Gastrocnemius medialis (tissue), 4 donors: ENCODE results near the gene SLCO3A1. TPM values are rescaled to one million over a fixed set of nuclear protein-coding genes. Genes with fewer than 3 reads are reported as not detected.

Source experiments
- ATAC-seq, 2 donors: fragments of 150-250 bp; one replicate each; pipeline ENCODE4 v1.9.1; 2016
- DNase-seq, 2 donors: peaks; one replicate each; pipeline ENCODE4 v3.0.0-alpha.2; 2019
- H3K27ac ChIP-seq, 4 donors: fragments of 200-600 bp; sonication (generic); 1 replicate in 1 of 4; 2 replicates in 3 of 4; pipeline ENCODE4 v1.5.1; 2016 to 2018; ENCODE audit warnings: mild to moderate bottlenecking in 2 of 4, moderate library complexity in 1 of 4
- H3K27me3 ChIP-seq, 3 donors: fragments of 200-600 bp; sonication (generic) in 2 of 3; 1 replicate in 1 of 3; 2 replicates in 2 of 3; pipeline versions ENCODE4 v1.5.1 to v1.6.0; 2016 to 2019; ENCODE audit warnings: mild to moderate bottlenecking in 1 of 3, moderate library complexity in 1 of 3
- H3K36me3 ChIP-seq, 2 donors: fragments of 200-600 bp; sonication (generic) in 1 of 2; one replicate each; pipeline ENCODE4 v1.5.1; 2017 to 2018
- H3K4me1 ChIP-seq, 2 donors: fragments of 200-600 bp; sonication (generic) in 1 of 2; one replicate each; pipeline ENCODE4 v1.5.1; 2016 to 2017; ENCODE audit warnings: mild to moderate bottlenecking in 2 of 2
- H3K4me3 ChIP-seq, 4 donors: fragments of 200-600 bp; sonication (generic) in 3 of 4; 1 replicate in 1 of 4; 2 replicates in 3 of 4; pipeline ENCODE4 v1.5.1; 2016 to 2019; ENCODE audit warnings: mild to moderate bottlenecking in 2 of 4
- H3K9me3 ChIP-seq, 3 donors: fragments of 200-600 bp; sonication (generic) in 2 of 3; 1 replicate in 1 of 3; 2 replicates in 2 of 3; pipeline ENCODE4 v1.5.1; 2016 to 2019
- POLR2A ChIP-seq, 2 donors: fragments of 450-650 bp; IDR thresholded peaks; one replicate each; pipeline ENCODE4 v1.6.1; 2017; ENCODE audit warnings: antibody characterized with exemption in 2 of 2, mild to moderate bottlenecking in 2 of 2, moderate library complexity in 2 of 2
- in situ Hi-C, 4 donors: fragments of 200-750 bp; cut with MboI; loops; one replicate each; pipeline versions ENCODE4 v1.15.0 to v1.8.0; 2017; ENCODE audit warnings: low sequenced_read_pairs in 4 of 4
- intact Hi-C: fragments of 100-400 bp; cut with DNase I; formaldehyde crosslinking; loops from one replicate; pipeline ENCODE4 v1.15.1; 2023; ENCODE audit warnings: low total_unique reads
- total RNA-seq, 4 donors: library from RNA; depleted of rRNA; stranded (reverse); fragments of >200 nt; gene quantifications; one replicate each; pipeline versions ENCODE4 v1.1.0 to v1.2.3, GENCODE V29; 2016
- TF ChIP-seq, protein P1 (sequence below), 5 experiments: fragments of 450-650 bp in 3 of 5; fragments of 200-600 bp in 2 of 5; sonication (generic) in 2 of 5; IDR thresholded peaks in 4 of 5; conservative IDR thresholded peaks in 1 of 5; 1 replicate in 4 of 5; 2 replicates in 1 of 5; pipeline ENCODE4 v1.5.1; 2016 to 2019; ENCODE audit warnings: antibody characterized with exemption in 5 of 5, mild to moderate bottlenecking in 3 of 5, moderate library complexity in 3 of 5

The SLCO3A1 gene
- total RNA-seq, 4 donors from 2014 or later = 1.3 to 3.6 (median 3.0) TPM

DNA sequence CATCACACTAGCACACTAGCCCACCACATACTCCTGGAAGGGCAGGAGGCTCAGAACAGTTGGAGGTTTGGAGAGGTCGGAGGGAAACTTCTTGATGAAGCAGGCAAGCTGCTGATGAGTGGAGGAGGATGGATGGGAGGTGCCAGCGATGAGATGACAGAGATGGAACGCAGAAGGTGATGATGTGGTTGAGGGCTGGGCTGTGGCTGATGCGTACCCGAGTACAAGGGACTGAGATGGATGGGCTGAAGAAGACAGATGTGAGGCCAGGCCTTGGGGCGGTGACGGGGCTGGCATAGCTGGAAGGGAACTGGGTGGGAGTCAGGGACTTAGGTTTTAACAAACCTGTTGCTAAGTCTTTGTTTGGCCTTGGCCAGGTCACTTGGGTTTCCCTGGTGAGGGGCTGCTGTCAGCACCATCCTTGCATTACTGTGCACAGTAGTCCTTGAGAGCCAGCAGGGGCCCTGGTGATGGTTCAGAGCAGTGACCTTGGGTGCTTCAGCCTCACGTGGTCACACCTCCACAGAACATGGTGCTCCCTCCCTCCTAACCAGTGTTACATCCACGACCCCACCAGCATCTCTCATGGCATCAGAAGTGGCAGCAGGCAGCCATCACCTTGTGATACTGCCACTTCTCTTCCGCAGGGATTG, 164.5 kb downstream of the SLCO3A1 start:
- no peak for DNase-seq
- in situ Hi-C loops = no loop called here

DNA sequence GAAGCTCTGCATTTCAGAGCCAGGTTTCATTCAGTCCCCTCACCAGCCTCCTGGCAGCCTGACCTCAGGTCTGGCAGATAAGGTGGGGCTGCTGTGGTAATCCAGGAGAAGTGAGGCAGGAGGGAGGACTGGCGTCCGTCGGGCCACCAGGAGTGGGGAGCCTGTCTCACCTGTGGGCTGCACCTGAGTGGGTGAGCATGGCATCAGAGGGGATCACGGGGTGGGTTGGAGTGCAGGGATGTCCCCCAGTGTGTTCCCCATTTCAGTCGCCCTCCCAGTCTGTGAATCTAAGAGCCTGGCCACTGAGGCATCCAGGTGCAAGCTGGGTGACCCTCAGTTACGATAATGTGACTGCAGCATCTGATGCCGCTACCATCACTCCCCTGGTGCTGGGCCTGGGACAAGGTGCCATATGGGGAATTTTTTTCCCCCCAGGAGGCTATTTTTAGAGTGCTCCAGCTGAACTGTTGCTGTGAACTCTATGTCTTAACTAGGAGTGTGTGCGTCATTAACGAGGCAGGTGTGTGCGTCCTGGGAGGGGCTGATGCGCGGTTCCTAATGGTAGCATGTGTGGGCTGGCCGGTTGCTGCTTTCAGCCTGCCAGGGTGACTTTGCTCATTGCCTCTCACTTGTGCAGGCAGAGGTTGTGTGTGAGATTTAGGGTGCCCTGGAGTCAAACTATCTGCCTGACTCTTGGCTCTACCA, 165.2 kb downstream of the SLCO3A1 start:
- H3K27me3 ChIP-seq = no peaks in the 10 kb centered on the region
- intact Hi-C loops = no loop called here
- no peak overlapping the region for H3K27ac ChIP-seq
- H3K36me3 ChIP-seq = no peaks in the 10 kb centered on the region
- in situ Hi-C loops = no loop called here
- H3K9me3 ChIP-seq = no peaks in the 10 kb centered on the region
- H3K4me1 ChIP-seq = no peaks in the 10 kb centered on the region
- no peak for ATAC-seq
- H3K4me3 ChIP-seq = no peak overlapping the region
- no peak for TF ChIP-seq POLR2A (IDR thresholded peaks at IDR 0.05)
- TF ChIP-seq, protein P1, sequence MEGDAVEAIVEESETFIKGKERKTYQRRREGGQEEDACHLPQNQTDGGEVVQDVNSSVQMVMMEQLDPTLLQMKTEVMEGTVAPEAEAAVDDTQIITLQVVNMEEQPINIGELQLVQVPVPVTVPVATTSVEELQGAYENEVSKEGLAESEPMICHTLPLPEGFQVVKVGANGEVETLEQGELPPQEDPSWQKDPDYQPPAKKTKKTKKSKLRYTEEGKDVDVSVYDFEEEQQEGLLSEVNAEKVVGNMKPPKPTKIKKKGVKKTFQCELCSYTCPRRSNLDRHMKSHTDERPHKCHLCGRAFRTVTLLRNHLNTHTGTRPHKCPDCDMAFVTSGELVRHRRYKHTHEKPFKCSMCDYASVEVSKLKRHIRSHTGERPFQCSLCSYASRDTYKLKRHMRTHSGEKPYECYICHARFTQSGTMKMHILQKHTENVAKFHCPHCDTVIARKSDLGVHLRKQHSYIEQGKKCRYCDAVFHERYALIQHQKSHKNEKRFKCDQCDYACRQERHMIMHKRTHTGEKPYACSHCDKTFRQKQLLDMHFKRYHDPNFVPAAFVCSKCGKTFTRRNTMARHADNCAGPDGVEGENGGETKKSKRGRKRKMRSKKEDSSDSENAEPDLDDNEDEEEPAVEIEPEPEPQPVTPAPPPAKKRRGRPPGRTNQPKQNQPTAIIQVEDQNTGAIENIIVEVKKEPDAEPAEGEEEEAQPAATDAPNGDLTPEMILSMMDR (IDR thresholded peaks at IDR 0.05 in 4 of 5, conservative IDR thresholded peaks at IDR 0.05 in 1 of 5) = no peak
- DNase-seq = no peak

More for the DNA sequence above, 164.5 kb downstream of the SLCO3A1 start:
- Histone ChIP-seq H3K4me3 (no peak overlapping the region), H3K27ac (no peak overlapping the region), H3K36me3 (no peaks in the 10 kb centered on the region), H3K4me1 (no peaks in the 10 kb centered on the region), H3K27me3 (no peaks in the 10 kb centered on the region), H3K9me3 (no peaks in the 10 kb centered on the region)
- TF ChIP-seq, protein P1 (IDR thresholded peaks at IDR 0.05 in 4 of 5, conservative IDR thresholded peaks at IDR 0.05 in 1 of 5) = no peak
- no peak for TF ChIP-seq POLR2A (IDR thresholded peaks at IDR 0.05)
- intact Hi-C loops = no loop called here
- no peak for ATAC-seq

DNA sequence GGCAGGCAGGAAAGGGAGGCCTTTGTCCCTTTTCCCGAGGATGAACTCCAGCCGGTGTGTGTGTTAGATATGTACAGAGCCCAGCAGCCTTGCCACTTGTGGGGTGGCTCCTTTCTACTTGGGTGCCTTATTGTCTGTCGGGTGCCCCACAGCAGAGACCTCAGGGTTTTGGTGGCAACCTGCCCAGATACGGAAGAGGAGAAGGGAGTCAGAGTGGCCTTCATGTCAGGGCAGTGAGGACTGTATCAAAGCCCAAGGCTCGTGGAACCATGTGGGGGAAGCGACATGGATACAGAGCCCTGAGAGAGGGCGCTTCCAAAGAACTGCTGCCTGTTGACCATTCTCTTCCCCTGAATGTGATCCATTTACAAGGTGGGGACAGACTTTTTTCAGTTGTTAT, 166.2 kb downstream of the SLCO3A1 start:
- no peaks in the 10 kb centered on the region for H3K36me3 ChIP-seq
- DNase-seq (no peak), ATAC-seq (no peak)
- no peaks in the 10 kb centered on the region for H3K27me3 ChIP-seq
- no peaks in the 10 kb centered on the region for H3K9me3 ChIP-seq
- no peaks in the 10 kb centered on the region for H3K4me1 ChIP-seq
- TF ChIP-seq, protein P1 (IDR thresholded peaks at IDR 0.05 in 4 of 5, conservative IDR thresholded peaks at IDR 0.05 in 1 of 5) = no peak
- no peak for TF ChIP-seq POLR2A (IDR thresholded peaks at IDR 0.05)
- no peak overlapping the region for H3K27ac ChIP-seq
- no peak overlapping the region for H3K4me3 ChIP-seq
- in situ Hi-C loops (no loop called here), intact Hi-C loops (no loop called here)

DNA sequence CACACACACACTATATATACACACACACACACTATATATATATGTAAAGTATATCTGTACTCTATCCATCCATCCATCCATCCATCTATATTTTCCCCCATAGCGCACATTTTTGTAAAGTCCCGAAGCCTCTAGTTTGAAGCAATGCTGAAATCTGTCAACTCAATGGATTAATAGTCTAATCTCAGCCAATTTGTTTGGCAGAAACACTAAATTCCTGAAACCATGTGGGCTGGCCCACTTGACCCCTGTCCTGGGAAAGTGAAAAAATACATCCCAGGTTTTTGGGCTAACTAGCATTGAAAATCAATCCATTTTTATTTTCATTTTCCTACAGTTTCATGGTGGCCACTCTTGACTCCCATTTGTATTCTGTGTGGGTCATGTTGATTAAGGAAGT, 166.7 kb downstream of the SLCO3A1 start:
- Histone ChIP-seq H3K4me1 (no peaks in the 10 kb centered on the region), H3K4me3 (no peak overlapping the region), H3K9me3 (no peaks in the 10 kb centered on the region), H3K27me3 (no peaks in the 10 kb centered on the region), H3K36me3 (no peaks in the 10 kb centered on the region), H3K27ac (no peak overlapping the region)
- in situ Hi-C loops (no loop called here), intact Hi-C loops (no loop called here)
- DNase-seq (no peak), ATAC-seq (no peak)
- TF ChIP-seq POLR2A (IDR thresholded peaks at IDR 0.05) = no peak
- TF ChIP-seq, protein P1 (IDR thresholded peaks at IDR 0.05 in 4 of 5, conservative IDR thresholded peaks at IDR 0.05 in 1 of 5) = no peak
